ENCODE measurements around the gene QPCTL. TPM values are rescaled to one million over a fixed set of nuclear protein-coding genes. Genes with fewer than 3 reads are reported as not detected.
A peak's percentile ranks its signal among the peaks of the same experiment; 100 is the strongest.
"Not testable (repeated sequence)": the region's sequence is repeated elsewhere in the genome, so short reads cannot be mapped to it uniquely, and the experiment has no call there.

QPCTL gene
- polyA plus RNA-seq, 4 donors: 4.1 to 8.7 (median 5.5) TPM

DNA sequence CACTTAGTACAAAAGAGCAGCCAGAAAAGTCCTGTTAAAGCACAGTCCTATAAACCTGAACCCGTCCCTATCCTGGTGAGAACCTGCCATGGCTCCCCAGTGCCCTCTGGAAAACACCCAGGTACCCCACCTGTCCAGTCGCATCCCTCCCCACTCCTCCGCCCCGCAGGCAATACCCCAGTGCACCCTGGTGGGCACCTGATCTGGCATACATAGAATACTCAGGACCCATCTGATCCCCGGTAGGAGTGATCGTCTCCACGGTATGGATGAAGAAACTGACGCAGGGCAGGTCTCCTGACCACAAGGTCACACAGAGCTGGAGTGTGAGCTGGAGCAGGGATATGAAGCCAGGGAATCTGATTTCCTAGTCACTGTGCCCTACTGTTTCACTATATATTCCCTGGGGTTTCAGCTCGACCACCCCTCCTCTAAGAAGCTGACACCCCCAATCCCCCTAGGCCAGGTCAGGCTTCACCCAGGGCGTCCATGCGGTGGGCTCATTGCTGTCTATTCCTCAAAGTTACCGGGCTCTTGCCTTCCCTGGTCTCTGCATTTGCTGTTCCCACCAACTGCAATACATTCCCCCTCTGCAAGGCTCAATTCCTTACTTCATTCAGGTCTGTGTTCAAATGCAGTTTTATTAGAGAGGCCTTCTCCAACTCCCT, 25.7 kb downstream of the QPCTL start:
- peak overlapping the region; percentile 93 to 96 (median 95) for H3K27ac ChIP-seq (ENCODE audit: low read depth in 1 of 3, low read length in 2 of 3)
- 46 to 56% (median 52%) methylated on average over 12 of the region's 12 CpGs for WGBS, 3 donors
- peak; percentile 21 to 48 for DNase-seq
- H3K27me3 ChIP-seq (ENCODE audit: control insufficient read depth in 3 of 3, insufficient read depth in 3 of 3, low read length in 3 of 3): no peaks in the 10 kb centered on the region
- H3K4me1 ChIP-seq (ENCODE audit: control insufficient read depth in 3 of 3, insufficient read depth in 2 of 3, low read depth in 1 of 3, low read length in 2 of 3): peaks cover 3 to 24% (median 4%) of the 10 kb centered on the region in 3 donors
- no peak for FAIRE-seq
- no peaks in the 10 kb centered on the region for H3K9me3 ChIP-seq (ENCODE audit: control insufficient read depth in 2 of 2, insufficient read depth in 1 of 2, low read depth in 1 of 2, low read length in 1 of 2)
- H3K4me3 ChIP-seq (ENCODE audit: low read depth in 1 of 3, low read length in 3 of 3): peak overlapping the region; percentile 40 to 71 (median 55)
- H3K36me3 ChIP-seq (ENCODE audit: control insufficient read depth in 3 of 3, insufficient read depth in 2 of 3, low read depth in 1 of 3, low read length in 3 of 3): peaks cover 0 to 26% (median 2%) of the 10 kb centered on the region in 3 donors

DNA sequence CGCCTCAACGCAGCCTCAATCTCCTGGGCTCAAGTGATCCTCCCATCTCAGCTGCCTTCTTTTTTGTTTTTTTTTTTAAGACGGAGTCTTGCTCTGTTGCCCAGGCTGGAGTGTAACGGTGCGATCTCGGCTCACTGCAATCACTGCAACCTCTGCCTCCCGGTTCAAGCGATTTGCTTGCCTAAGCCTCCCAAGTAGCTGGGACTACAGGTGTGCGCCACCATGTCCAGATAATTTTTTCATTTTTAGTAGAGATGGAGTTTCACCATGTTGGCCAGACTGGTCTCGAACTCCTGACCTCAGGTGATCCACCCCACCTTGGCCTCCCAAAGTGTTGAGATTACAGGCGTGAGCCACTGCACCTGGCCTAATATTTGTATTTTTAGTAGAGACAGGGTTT, 27.6 kb downstream of the QPCTL start:
- DNase-seq; H3K4me3 ChIP-seq (ENCODE audit: low read depth in 1 of 3, low read length in 3 of 3); FAIRE-seq; H3K27me3 ChIP-seq (ENCODE audit: control insufficient read depth in 3 of 3, insufficient read depth in 3 of 3, low read length in 3 of 3); H3K9me3 ChIP-seq (ENCODE audit: control insufficient read depth in 2 of 2, insufficient read depth in 1 of 2, low read depth in 1 of 2, low read length in 1 of 2): not testable (repeated sequence)
- H3K36me3 ChIP-seq (ENCODE audit: control insufficient read depth in 3 of 3, insufficient read depth in 2 of 3, low read depth in 1 of 3, low read length in 3 of 3): peaks cover 0 to 30% (median 4%) of the 10 kb centered on the region in 3 donors
- WGBS, 3 donors: 92 to 97% (median 97%) methylated on average over 11 of the region's 11 CpGs
- peak overlapping the region in 2 of 3 donors; percentile 61 to 72 for H3K27ac ChIP-seq (ENCODE audit: low read depth in 1 of 3, low read length in 2 of 3)
- peaks cover 3 to 24% (median 4%) of the 10 kb centered on the region in 3 donors for H3K4me1 ChIP-seq (ENCODE audit: control insufficient read depth in 3 of 3, insufficient read depth in 2 of 3, low read depth in 1 of 3, low read length in 2 of 3)

DNA sequence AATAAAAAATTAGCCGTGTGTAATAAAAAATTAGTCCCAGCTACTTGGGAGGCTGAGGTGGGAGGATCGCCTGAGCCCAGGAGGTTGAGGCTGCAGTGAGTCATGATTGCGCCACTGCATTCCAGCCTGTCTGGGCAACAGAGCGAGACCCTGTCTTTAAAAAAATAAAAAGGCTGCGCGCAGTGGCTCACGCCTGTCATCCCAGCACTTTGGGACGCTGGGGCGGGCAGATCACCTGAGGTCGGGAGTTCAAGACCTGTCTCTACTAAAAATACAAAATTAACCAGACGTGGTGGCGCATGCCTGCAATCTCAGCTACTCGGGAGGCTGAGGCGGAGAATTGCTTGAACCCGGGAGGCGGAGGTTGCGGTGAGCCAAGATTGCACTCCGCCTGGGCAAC, 36.2 kb downstream of the QPCTL start:
- WGBS, 3 donors: 94 to 97% (median 96%) methylated on average over 18 of the region's 18 CpGs
- H3K27me3 ChIP-seq (ENCODE audit: control insufficient read depth in 3 of 3, insufficient read depth in 3 of 3, low read length in 3 of 3); H3K27ac ChIP-seq (ENCODE audit: low read depth in 1 of 3, low read length in 2 of 3); H3K4me3 ChIP-seq (ENCODE audit: low read depth in 1 of 3, low read length in 3 of 3); H3K4me1 ChIP-seq (ENCODE audit: control insufficient read depth in 3 of 3, insufficient read depth in 2 of 3, low read depth in 1 of 3, low read length in 2 of 3); H3K9me3 ChIP-seq (ENCODE audit: control insufficient read depth in 2 of 2, insufficient read depth in 1 of 2, low read depth in 1 of 2, low read length in 1 of 2); FAIRE-seq; DNase-seq: not testable (repeated sequence)
- peaks cover 0 to 16% (median 0%) of the 10 kb centered on the region in 3 donors for H3K36me3 ChIP-seq (ENCODE audit: control insufficient read depth in 3 of 3, insufficient read depth in 2 of 3, low read depth in 1 of 3, low read length in 3 of 3)

DNA sequence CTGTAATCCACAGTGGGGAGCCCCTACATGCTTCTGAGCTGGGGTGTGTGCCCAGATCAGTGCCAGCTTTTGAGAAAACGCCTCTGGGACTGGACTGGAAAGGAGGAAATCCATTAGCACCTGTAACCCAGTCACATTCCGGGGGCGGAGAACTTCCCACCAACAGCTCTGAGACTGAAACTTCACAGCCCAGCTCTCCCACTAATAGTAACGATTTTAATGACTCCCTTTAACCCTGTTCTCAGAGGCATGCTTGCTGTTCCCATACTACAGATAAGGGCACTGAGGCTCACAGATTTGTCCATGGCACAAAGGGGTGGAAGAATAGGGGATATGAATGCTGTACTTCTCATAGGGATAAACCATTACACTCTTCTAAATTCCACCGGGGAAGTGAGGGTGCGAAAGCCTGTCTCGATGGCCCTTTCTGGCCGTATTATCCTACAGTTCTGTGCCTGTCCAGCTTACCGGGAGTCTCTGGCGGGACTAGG, 37.4 kb downstream of the QPCTL start:
- H3K4me1 ChIP-seq (ENCODE audit: control insufficient read depth in 3 of 3, insufficient read depth in 2 of 3, low read depth in 1 of 3, low read length in 2 of 3): peaks cover 0 to 2% (median 0%) of the 10 kb centered on the region in 3 donors
- peaks cover 0 to 15% (median 0%) of the 10 kb centered on the region in 3 donors for H3K36me3 ChIP-seq (ENCODE audit: control insufficient read depth in 3 of 3, insufficient read depth in 2 of 3, low read depth in 1 of 3, low read length in 3 of 3)
- peak overlapping the region; percentile 20 to 48 (median 35) for H3K27ac ChIP-seq (ENCODE audit: low read depth in 1 of 3, low read length in 2 of 3)
- H3K27me3 ChIP-seq (ENCODE audit: control insufficient read depth in 3 of 3, insufficient read depth in 3 of 3, low read length in 3 of 3): no peaks in the 10 kb centered on the region
- WGBS, 3 donors: 4 to 8% (median 6%) methylated on average over 10 of the region's 10 CpGs
- no peaks in the 10 kb centered on the region for H3K9me3 ChIP-seq (ENCODE audit: control insufficient read depth in 2 of 2, insufficient read depth in 1 of 2, low read depth in 1 of 2, low read length in 1 of 2)
- H3K4me3 ChIP-seq (ENCODE audit: low read depth in 1 of 3, low read length in 3 of 3): peak overlapping the region; percentile 75 to 95 (median 88)
- FAIRE-seq: no peak
- peak; percentile 20 to 44 for DNase-seq

DNA sequence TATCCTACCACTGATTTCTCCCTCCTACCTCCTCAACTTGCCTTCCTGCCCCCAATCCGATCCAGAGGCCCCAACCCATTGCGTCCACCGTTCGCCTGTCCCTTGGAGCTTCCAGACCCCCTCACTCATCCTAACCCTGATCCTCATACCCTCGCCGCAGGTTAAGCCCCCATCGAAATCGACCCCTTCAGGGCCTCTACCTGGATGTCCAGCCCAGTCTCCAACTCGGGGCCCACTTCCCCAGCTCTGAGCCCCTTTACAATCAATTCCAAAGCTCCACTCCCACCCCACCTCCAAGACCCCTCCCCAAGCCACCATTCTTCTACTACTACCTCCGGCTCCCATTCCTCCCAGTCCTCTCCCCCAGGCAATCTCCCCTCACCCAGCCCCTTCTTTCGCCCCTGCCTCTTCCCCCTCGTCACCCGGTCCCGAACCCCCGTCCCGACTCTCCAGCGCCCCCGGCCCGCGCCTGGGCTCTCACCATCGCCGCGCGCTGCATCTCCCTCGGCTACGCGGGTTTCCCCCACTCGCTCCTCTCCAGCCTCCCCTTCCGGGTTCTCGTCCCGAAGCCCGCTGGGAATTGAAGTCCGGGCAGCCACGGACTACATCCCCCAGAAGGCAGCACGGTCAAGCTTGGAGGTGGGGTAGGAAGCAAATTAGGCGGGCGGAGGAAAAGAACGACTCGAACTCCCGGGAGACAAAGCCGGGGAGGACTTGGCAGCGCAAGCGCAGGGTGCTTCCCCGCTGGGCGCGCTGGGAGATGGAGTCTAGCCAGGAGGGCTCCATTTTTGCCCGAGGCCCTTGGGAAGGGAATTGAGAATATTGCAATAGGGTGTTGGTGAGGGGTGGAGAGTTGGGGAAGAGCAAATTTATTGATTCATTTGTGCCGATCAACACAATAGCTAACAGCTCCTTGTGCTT, 38.2 kb downstream of the QPCTL start, which contains the start of gene FBXO46:
TSS of gene FBXO46 (minus strand) at position 529 of the 921 bp plus-strand sequence. CDS start 17,401 bp downstream, outside the sequence.
- H3K27me3 ChIP-seq (ENCODE audit: control insufficient read depth in 3 of 3, insufficient read depth in 3 of 3, low read length in 3 of 3): no peaks in the 10 kb centered on the region
- 1% methylated on average over 48 of the region's 48 CpGs for WGBS, 3 donors
- peaks cover 0 to 2% (median 0%) of the 10 kb centered on the region in 3 donors for H3K4me1 ChIP-seq (ENCODE audit: control insufficient read depth in 3 of 3, insufficient read depth in 2 of 3, low read depth in 1 of 3, low read length in 2 of 3)
- H3K27ac ChIP-seq (ENCODE audit: low read depth in 1 of 3, low read length in 2 of 3): peak within 1 kb of the TSS; percentile 20 to 48 (median 35)
- FAIRE-seq (no peak), DNase-seq (peak; percentile 98)
- peak within 1 kb of the TSS; percentile 75 to 95 (median 88) for H3K4me3 ChIP-seq (ENCODE audit: low read depth in 1 of 3, low read length in 3 of 3)
- no peaks in the 10 kb centered on the region for H3K9me3 ChIP-seq (ENCODE audit: control insufficient read depth in 2 of 2, insufficient read depth in 1 of 2, low read depth in 1 of 2, low read length in 1 of 2)
- peaks cover 0 to 8% (median 0%) of the 10 kb centered on the region in 3 donors for H3K36me3 ChIP-seq (ENCODE audit: control insufficient read depth in 3 of 3, insufficient read depth in 2 of 3, low read depth in 1 of 3, low read length in 3 of 3)

DNA sequence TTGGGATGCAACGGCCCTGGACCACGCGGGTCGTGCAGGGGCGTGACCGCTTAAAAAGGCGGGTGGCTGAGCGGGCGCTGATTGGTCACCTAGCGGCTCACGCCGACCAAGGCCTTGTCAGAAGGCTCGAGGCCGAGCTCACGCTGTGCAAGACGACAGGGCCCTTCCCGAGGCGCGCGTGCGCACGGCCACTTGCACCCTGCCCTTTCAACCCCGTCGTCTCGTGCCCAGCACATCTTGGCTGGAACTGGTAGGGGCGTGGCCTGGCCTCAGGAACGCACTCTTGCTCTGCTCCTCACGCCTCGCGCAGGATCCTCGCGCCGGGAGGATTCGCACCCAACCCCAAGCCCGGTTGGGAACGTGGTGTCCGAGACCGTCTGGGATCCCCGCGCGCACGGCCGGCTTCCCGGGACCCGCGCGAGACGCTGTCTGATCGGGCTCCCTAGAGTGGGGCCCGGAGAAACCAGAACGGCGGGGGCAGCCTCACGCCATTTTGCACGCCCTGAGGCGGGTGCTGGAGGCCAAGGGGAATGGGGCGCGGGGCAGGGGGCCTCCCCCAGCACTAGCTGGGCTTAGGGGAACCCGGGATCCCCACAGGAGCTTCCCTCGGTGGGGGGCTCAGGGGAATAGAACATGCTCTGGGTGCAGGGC, 40.8 kb downstream of the QPCTL start, which contains the start of gene MEIOSIN:
TSS of gene MEIOSIN (plus strand) at position 280 of the 651 bp plus-strand sequence. CDS start 1,938 bp downstream, outside the sequence.
- Histone ChIP-seq H3K9me3 (ENCODE audit: control insufficient read depth in 2 of 2, insufficient read depth in 1 of 2, low read depth in 1 of 2, low read length in 1 of 2) (no peaks in the 10 kb centered on the region), H3K4me3 (ENCODE audit: low read depth in 1 of 3, low read length in 3 of 3) (no peak within 1 kb of the TSS), H3K4me1 (ENCODE audit: control insufficient read depth in 3 of 3, insufficient read depth in 2 of 3, low read depth in 1 of 3, low read length in 2 of 3) (peaks cover 0 to 2% (median 0%) of the 10 kb centered on the region in 3 donors), H3K36me3 (ENCODE audit: control insufficient read depth in 3 of 3, insufficient read depth in 2 of 3, low read depth in 1 of 3, low read length in 3 of 3) (no peaks in the 10 kb centered on the region), H3K27ac (ENCODE audit: low read depth in 1 of 3, low read length in 2 of 3) (no peak within 1 kb of the TSS), H3K27me3 (ENCODE audit: control insufficient read depth in 3 of 3, insufficient read depth in 3 of 3, low read length in 3 of 3) (no peaks in the 10 kb centered on the region)
- FAIRE-seq: no peak
- no peak for DNase-seq
- WGBS, 3 donors: 92 to 95% (median 93%) methylated on average over 56 to 59 of the region's 59 CpGs

DNA sequence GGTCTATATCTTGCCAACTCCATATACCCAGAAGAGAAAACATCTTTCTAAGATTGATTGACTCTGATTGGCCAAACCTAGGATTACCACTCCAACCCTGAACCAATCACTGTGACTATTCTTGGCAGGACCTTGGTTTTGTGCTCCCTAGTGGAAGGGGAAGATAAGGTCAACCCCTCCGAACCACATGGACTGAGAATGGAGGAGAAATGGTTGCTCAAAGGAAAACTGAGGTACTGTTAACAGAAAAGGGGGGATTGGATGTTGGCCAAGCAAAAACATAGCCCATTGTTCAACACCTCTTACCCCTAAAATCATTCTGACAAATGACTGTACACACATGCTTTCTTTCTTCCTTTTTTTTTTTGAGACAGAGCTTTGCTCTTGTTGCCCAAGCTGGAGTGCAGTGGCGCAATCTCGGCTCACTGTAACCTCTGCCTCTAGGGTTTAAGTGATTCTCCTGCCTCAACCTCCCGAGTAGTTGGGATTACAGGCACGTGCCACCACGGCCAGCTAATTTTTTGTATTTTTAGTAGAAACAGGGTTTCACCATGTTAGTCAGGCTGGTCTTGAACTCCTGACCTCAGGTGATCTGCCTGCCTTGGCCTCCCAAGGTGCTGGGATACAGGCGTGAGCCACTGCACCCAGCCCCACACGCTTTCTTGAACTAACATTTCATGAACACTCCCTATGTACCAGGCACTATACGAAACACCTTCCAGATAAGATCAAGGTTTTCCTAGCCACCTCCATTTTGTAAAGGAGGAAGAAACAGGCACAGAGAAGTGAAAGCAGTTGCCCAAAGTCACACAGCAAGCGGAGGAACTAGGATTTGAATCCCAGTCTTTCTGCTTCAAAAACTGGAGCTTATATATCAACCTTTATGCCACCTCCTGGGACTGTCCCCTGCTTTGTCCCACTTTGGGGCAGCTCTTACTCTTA, 47.3 kb downstream of the QPCTL start:
- DNase-seq (no peak), FAIRE-seq (no peak)
- WGBS, 3 donors: 83 to 87% (median 86%) methylated on average over 10 of the region's 10 CpGs
- H3K27ac ChIP-seq (ENCODE audit: low read depth in 1 of 3, low read length in 2 of 3): no peak overlapping the region
- no peaks in the 10 kb centered on the region for H3K9me3 ChIP-seq (ENCODE audit: control insufficient read depth in 2 of 2, insufficient read depth in 1 of 2, low read depth in 1 of 2, low read length in 1 of 2)
- no peak overlapping the region for H3K4me3 ChIP-seq (ENCODE audit: low read depth in 1 of 3, low read length in 3 of 3)
- H3K36me3 ChIP-seq (ENCODE audit: control insufficient read depth in 3 of 3, insufficient read depth in 2 of 3, low read depth in 1 of 3, low read length in 3 of 3): no peaks in the 10 kb centered on the region
- H3K27me3 ChIP-seq (ENCODE audit: control insufficient read depth in 3 of 3, insufficient read depth in 3 of 3, low read length in 3 of 3): no peaks in the 10 kb centered on the region
- H3K4me1 ChIP-seq (ENCODE audit: control insufficient read depth in 3 of 3, insufficient read depth in 2 of 3, low read depth in 1 of 3, low read length in 2 of 3): no peaks in the 10 kb centered on the region
